ENCODE results near the gene HSF4. TPM values are rescaled to one million over a fixed set of nuclear protein-coding genes. Genes with fewer than 3 reads are reported as not detected.

HSF4 gene
- total RNA-seq, 1 experiment from 2014 or later: 57.1 TPM

GRCh38 chr16:67186550-67186950 lies 22.0 kb downstream of the HSF4 start:
- no peak overlapping the region for H3K4me3 Mint-ChIP-seq (ENCODE audit: low read depth, unreplicated experiment)
- intact Hi-C loops (cut with micrococcal nuclease; ENCODE audit: unreplicated experiment): loop anchor here (5.0 kb wide), 2 partner anchors 169 to 239 kb away; no protein-coding TSS in a partner anchor
- BruUV-seq (replicated peaks): no TSS peak

GRCh38 chr16:67187175-67187890 lies 22.8 kb downstream of the HSF4 start:
- intact Hi-C loops (cut with micrococcal nuclease; ENCODE audit: unreplicated experiment): loop anchor here (5.0 kb wide), 2 partner anchors 170 to 240 kb away; no protein-coding TSS in a partner anchor
- peaks cover 11% of the 10 kb centered on the region for H3K36me3 Mint-ChIP-seq (ENCODE audit: insufficient read depth, unreplicated experiment)
- BruUV-seq (replicated peaks): no TSS peak
- TF ChIP-seq CTCF (IDR thresholded peaks at IDR 0.05; ENCODE audit: unreplicated experiment): no peak
- H3K27me3 Mint-ChIP-seq (ENCODE audit: unreplicated experiment): peaks cover 12% of the 10 kb centered on the region
- H3K9me3 Mint-ChIP-seq (ENCODE audit: low read depth, unreplicated experiment): no peaks in the 10 kb centered on the region
- CTCF ChIA-PET: interaction anchor here (1.0 kb wide), 1 partner anchor 9 kb away, joined by 3 read pairs; no protein-coding TSS in a partner anchor
- no peak overlapping the region for H3K27ac Mint-ChIP-seq (ENCODE audit: unreplicated experiment)
- peaks cover 19% of the 10 kb centered on the region for H3K4me1 Mint-ChIP-seq (ENCODE audit: low read depth, unreplicated experiment)
- H3K4me3 Mint-ChIP-seq (ENCODE audit: low read depth, unreplicated experiment): no peak overlapping the region
- DNase-seq: no peak

More at GRCh38 chr16:67186550-67186950, 22.0 kb downstream of the HSF4 start:
- no peak for TF ChIP-seq CTCF (IDR thresholded peaks at IDR 0.05; ENCODE audit: unreplicated experiment)
- peaks cover 3% of the 10 kb centered on the region for H3K36me3 Mint-ChIP-seq (ENCODE audit: insufficient read depth, unreplicated experiment)
- H3K4me1 Mint-ChIP-seq (ENCODE audit: low read depth, unreplicated experiment): peaks cover 16% of the 10 kb centered on the region
- no peak overlapping the region for H3K27ac Mint-ChIP-seq (ENCODE audit: unreplicated experiment)
- CTCF ChIA-PET: interaction anchor here (1.0 to 1.2 kb wide), 2 partner anchors 10 to 211 kb away, joined by 3 read pairs; no protein-coding TSS in a partner anchor
- no peak for DNase-seq
- peaks cover 12% of the 10 kb centered on the region for H3K27me3 Mint-ChIP-seq (ENCODE audit: unreplicated experiment)
- no peaks in the 10 kb centered on the region for H3K9me3 Mint-ChIP-seq (ENCODE audit: low read depth, unreplicated experiment)

GRCh38 chr16:67188323-67188722 lies 23.8 kb downstream of the HSF4 start:
- intact Hi-C loops (cut with micrococcal nuclease; ENCODE audit: unreplicated experiment): loop anchor here (5.0 kb wide), 2 partner anchors 171 to 241 kb away; no protein-coding TSS in a partner anchor
- H3K27me3 Mint-ChIP-seq (ENCODE audit: unreplicated experiment): peaks cover 12% of the 10 kb centered on the region
- no peaks in the 10 kb centered on the region for H3K9me3 Mint-ChIP-seq (ENCODE audit: low read depth, unreplicated experiment)
- BruUV-seq (replicated peaks): no TSS peak
- TF ChIP-seq CTCF (IDR thresholded peaks at IDR 0.05; ENCODE audit: unreplicated experiment): no peak
- H3K4me3 Mint-ChIP-seq (ENCODE audit: low read depth, unreplicated experiment): no peak overlapping the region
- H3K27ac Mint-ChIP-seq (ENCODE audit: unreplicated experiment): no peak overlapping the region
- peaks cover 21% of the 10 kb centered on the region for H3K36me3 Mint-ChIP-seq (ENCODE audit: insufficient read depth, unreplicated experiment)
- peaks cover 21% of the 10 kb centered on the region for H3K4me1 Mint-ChIP-seq (ENCODE audit: low read depth, unreplicated experiment)
- CTCF ChIA-PET: interaction anchor here (0.7 kb wide), 1 partner anchor 384 kb away, joined by 3 read pairs; no protein-coding TSS in a partner anchor
- DNase-seq: no peak

GRCh38 chr16:67188798-67189197 lies 24.3 kb downstream of the HSF4 start:
- CTCF ChIA-PET: interaction anchor here (0.7 kb wide), 2 partner anchors 37 to 383 kb away, joined by 3 read pairs; no protein-coding TSS in a partner anchor
- H3K4me3 Mint-ChIP-seq (ENCODE audit: low read depth, unreplicated experiment): no peak overlapping the region
- H3K27ac Mint-ChIP-seq (ENCODE audit: unreplicated experiment): no peak overlapping the region
- H3K36me3 Mint-ChIP-seq (ENCODE audit: insufficient read depth, unreplicated experiment): peaks cover 26% of the 10 kb centered on the region
- no peaks in the 10 kb centered on the region for H3K9me3 Mint-ChIP-seq (ENCODE audit: low read depth, unreplicated experiment)
- BruUV-seq (replicated peaks): no TSS peak
- no peak for TF ChIP-seq CTCF (IDR thresholded peaks at IDR 0.05; ENCODE audit: unreplicated experiment)
- DNase-seq: no peak
- H3K27me3 Mint-ChIP-seq (ENCODE audit: unreplicated experiment): peaks cover 12% of the 10 kb centered on the region
- peaks cover 26% of the 10 kb centered on the region for H3K4me1 Mint-ChIP-seq (ENCODE audit: low read depth, unreplicated experiment)
- intact Hi-C loops (cut with micrococcal nuclease; ENCODE audit: unreplicated experiment): loop anchor here (5.0 kb wide), 2 partner anchors 171 to 241 kb away; no protein-coding TSS in a partner anchor

All from Calu3 (cell line).